ENCODE measurements around the gene COPG1.

Gene COPG1

DNA sequence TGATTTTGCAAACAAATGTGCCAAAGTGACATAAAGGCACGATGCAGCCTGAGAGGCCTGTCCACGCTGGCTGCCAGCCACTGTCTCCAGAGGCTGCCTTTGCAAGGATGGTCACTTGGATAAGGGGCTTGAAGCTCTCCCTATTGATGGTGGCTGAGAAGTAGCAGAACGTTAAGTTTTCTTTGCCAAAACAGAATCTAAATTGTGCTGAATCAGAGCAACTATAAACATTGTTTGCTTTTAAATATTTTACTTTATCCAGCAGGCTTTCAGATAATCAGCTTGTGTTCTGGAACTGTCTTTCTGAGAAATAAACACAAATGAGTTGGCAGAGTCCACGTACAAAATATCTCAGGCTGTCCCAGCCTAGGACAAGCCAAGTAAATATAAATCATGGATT lies 41.9 kb upstream of the COPG1 start:
- TF ChIP-seq YY1 (IDR thresholded peaks at IDR 0.05; ENCODE audit: low read depth) (no peak), TCF12 (IDR thresholded peaks at IDR 0.05; ENCODE audit: low read depth) (no peak), TAF1 (IDR thresholded peaks at IDR 0.05; ENCODE audit: low read depth) (no peak), ZBTB7A (IDR thresholded peaks at IDR 0.05; ENCODE audit: low read depth) (no peak), CEBPB (IDR thresholded peaks at IDR 0.05) (no peak), NFIC (IDR thresholded peaks at IDR 0.05) (no peak), FOXM1 (IDR thresholded peaks at IDR 0.05; ENCODE audit: borderline replicate concordance, low read depth) (no peak), TEAD4 (IDR thresholded peaks at IDR 0.05) (no peak), RAD21 (IDR thresholded peaks at IDR 0.05; ENCODE audit: low read depth) (no peak), EP300 (IDR thresholded peaks at IDR 0.05; ENCODE audit: borderline replicate concordance) (no peak), CREB1 (IDR thresholded peaks at IDR 0.05; ENCODE audit: low read depth) (no peak), EGR1 (IDR thresholded peaks at IDR 0.05) (no peak)
- TF ChIP-seq, protein P1, sequence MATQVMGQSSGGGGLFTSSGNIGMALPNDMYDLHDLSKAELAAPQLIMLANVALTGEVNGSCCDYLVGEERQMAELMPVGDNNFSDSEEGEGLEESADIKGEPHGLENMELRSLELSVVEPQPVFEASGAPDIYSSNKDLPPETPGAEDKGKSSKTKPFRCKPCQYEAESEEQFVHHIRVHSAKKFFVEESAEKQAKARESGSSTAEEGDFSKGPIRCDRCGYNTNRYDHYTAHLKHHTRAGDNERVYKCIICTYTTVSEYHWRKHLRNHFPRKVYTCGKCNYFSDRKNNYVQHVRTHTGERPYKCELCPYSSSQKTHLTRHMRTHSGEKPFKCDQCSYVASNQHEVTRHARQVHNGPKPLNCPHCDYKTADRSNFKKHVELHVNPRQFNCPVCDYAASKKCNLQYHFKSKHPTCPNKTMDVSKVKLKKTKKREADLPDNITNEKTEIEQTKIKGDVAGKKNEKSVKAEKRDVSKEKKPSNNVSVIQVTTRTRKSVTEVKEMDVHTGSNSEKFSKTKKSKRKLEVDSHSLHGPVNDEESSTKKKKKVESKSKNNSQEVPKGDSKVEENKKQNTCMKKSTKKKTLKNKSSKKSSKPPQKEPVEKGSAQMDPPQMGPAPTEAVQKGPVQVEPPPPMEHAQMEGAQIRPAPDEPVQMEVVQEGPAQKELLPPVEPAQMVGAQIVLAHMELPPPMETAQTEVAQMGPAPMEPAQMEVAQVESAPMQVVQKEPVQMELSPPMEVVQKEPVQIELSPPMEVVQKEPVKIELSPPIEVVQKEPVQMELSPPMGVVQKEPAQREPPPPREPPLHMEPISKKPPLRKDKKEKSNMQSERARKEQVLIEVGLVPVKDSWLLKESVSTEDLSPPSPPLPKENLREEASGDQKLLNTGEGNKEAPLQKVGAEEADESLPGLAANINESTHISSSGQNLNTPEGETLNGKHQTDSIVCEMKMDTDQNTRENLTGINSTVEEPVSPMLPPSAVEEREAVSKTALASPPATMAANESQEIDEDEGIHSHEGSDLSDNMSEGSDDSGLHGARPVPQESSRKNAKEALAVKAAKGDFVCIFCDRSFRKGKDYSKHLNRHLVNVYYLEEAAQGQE (IDR thresholded peaks at IDR 0.05; ENCODE audit: low read depth), result no peak
- TF ChIP-seq, protein P2, sequence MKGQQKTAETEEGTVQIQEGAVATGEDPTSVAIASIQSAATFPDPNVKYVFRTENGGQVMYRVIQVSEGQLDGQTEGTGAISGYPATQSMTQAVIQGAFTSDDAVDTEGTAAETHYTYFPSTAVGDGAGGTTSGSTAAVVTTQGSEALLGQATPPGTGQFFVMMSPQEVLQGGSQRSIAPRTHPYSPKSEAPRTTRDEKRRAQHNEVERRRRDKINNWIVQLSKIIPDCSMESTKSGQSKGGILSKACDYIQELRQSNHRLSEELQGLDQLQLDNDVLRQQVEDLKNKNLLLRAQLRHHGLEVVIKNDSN (IDR thresholded peaks at IDR 0.05), result no peak
- TF ChIP-seq, protein P3, sequence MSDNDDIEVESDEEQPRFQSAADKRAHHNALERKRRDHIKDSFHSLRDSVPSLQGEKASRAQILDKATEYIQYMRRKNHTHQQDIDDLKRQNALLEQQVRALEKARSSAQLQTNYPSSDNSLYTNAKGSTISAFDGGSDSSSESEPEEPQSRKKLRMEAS (IDR thresholded peaks at IDR 0.05), result no peak

DNA sequence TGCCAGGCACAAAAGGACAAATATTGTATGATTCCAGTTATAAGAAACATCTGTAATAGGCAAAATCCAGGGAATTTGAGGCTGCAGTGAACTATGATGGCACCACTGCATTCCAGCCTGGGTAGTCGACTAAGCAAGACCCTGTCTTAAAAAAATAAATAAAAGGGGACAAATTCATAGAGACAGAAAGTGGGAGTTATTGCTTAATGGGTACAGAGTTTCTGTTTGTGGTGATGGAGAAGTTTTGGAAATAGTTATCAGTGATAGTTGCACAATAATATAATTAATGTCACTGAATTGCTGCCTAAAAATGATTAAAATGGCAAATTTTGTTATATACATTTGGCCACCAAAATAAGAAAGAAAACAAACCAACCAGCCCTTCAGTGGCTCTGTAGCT lies 38.1 kb upstream of the COPG1 start:
- TF ChIP-seq CEBPB (IDR thresholded peaks at IDR 0.05) (0 out of 2 replicates have a peak, but pooled peaks have one; percentile 29), ZBTB7A (IDR thresholded peaks at IDR 0.05; ENCODE audit: low read depth) (no peak), TAF1 (IDR thresholded peaks at IDR 0.05; ENCODE audit: low read depth) (no peak)
- TF ChIP-seq, protein P2 (IDR thresholded peaks at IDR 0.05), result no peak

DNA sequence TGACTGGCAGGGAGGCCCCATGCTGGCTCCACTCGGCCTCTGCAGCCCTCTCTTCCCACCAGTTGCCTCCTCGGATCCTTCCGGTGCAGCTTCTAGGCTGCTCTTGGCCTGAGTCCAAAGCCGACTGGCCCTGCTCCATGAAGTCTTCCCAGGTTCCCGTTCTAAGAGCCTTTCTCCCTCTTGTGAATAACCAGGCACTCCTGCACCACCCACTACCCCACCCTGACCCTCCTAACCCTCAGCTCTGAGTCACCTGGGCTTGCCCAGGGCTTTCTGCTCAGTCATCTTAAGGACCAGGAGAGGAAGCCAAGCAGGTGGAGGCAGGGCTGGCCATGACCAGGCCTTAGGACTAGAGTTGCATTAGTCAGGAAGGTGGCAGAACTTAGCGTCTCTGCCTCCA lies 37.6 kb upstream of the COPG1 start:
- TF ChIP-seq FOXM1 (IDR thresholded peaks at IDR 0.05; ENCODE audit: borderline replicate concordance, low read depth), result no peak
- peak; percentile 19; the same call in 1 of the 2 replicates for TF ChIP-seq TCF12 (IDR thresholded peaks at IDR 0.05; ENCODE audit: low read depth)
- TF ChIP-seq EP300 (IDR thresholded peaks at IDR 0.05; ENCODE audit: borderline replicate concordance), result no peak
- peak; percentile 14; the same call in 1 of the 2 replicates for TF ChIP-seq RAD21 (IDR thresholded peaks at IDR 0.05; ENCODE audit: low read depth)
- TF ChIP-seq NFIC (IDR thresholded peaks at IDR 0.05), result peak; percentile 91

DNA sequence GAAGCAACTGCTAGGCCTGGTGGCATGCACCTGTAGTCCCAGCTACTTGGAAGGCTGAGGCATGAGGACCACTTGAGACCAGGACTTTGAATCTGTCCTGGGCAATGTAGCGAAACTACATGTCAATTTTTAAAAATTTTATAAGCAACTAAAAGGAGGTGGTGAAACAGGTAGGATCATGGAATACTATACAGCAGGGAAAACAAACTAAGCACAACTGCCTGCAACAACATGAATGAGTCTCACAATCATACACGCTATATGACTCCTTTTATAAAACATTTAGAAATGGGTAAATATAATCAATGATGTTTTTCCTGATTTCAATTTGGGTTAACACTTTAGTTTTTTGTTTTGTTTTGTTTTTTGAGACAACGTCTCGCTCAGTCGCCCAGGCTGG lies 36.2 kb upstream of the COPG1 start:
- TF ChIP-seq TCF12 (IDR thresholded peaks at IDR 0.05; ENCODE audit: low read depth) (no peak), ZBTB7A (IDR thresholded peaks at IDR 0.05; ENCODE audit: low read depth) (no peak), CEBPB (IDR thresholded peaks at IDR 0.05) (no peak)

DNA sequence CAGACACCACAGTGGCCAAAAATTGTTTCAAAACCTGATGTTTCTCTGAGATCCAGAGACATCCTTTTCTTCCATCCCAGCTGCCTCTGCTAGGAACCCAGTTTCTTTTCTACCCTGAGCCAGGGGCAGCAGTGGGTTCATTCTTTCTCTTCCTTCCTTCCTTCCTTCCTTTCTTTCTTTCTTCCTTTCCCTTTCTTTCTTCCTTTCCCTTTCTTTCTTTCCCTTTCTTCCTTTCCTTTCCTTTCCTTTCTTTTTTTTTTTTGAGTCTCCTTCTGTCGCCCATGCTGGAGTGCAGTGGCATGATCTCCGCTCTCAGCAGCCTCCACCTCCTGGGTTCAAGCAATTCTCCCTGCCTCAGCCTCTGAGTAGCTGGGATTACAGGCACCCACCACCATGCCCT lies 30.7 kb upstream of the COPG1 start:
- TF ChIP-seq EP300 (IDR thresholded peaks at IDR 0.05; ENCODE audit: borderline replicate concordance), result no peak
- no peak for TF ChIP-seq CEBPB (IDR thresholded peaks at IDR 0.05)
- TF ChIP-seq ZBTB7A (IDR thresholded peaks at IDR 0.05; ENCODE audit: low read depth), result no peak
- TF ChIP-seq RAD21 (IDR thresholded peaks at IDR 0.05; ENCODE audit: low read depth), result no peak
- no peak for TF ChIP-seq CREB1 (IDR thresholded peaks at IDR 0.05; ENCODE audit: low read depth)
- no peak for TF ChIP-seq EGR1 (IDR thresholded peaks at IDR 0.05)
- TF ChIP-seq, protein P1 (IDR thresholded peaks at IDR 0.05; ENCODE audit: low read depth), result no peak
- TF ChIP-seq NFIC (IDR thresholded peaks at IDR 0.05), result no peak
- no peak for TF ChIP-seq TCF12 (IDR thresholded peaks at IDR 0.05; ENCODE audit: low read depth)
- TF ChIP-seq TAF1 (IDR thresholded peaks at IDR 0.05; ENCODE audit: low read depth), result no peak
- TF ChIP-seq FOXM1 (IDR thresholded peaks at IDR 0.05; ENCODE audit: borderline replicate concordance, low read depth), result no peak

DNA sequence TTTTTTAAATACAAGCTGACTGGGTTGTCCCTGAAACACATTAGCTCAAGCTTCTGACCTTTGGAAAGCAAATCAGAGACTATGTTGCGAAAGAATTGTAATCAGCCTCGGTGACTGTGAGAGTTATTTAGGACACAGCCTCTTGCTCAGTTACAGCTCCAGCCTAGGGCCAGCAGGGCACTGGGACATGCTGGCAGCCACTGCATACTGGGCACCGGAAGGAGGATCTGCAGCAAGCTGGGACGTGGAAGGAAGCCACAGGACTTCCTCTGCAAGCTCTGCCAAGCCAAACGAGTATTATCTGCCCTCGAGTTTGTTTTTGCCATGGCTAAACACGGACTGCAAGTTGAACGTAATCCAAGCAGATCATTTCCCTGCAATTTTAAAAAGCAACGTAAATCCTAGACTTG lies 24.4 kb upstream of the COPG1 start:
- TF ChIP-seq CEBPB (IDR thresholded peaks at IDR 0.05), result peak; percentile 89
- TF ChIP-seq, protein P2 (IDR thresholded peaks at IDR 0.05), result no peak

DNA sequence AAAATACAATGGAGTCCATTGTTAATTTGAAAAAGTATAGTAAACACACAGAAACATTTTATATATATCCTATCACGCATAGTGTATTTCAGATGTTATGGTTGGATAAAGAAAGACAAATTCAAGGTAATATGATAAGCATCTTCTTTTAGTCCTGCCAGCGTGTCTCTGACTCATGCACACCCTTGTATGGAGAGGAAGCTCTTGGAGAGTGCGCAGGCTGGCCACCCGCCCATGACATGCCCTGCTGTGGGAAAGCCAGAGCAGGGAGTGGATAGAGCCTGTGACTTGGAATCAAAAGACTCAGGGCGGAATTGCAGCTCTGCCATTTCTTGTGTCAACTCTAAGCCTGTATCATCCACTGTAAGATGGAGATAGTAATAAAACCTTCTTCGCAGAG lies 23.0 kb upstream of the COPG1 start:
- TF ChIP-seq, protein P2 (IDR thresholded peaks at IDR 0.05), result no peak
- TF ChIP-seq YY1 (IDR thresholded peaks at IDR 0.05; ENCODE audit: low read depth) (0 out of 2 replicates have a peak, but pooled peaks have one; percentile 23), CEBPB (IDR thresholded peaks at IDR 0.05) (no peak), EP300 (IDR thresholded peaks at IDR 0.05; ENCODE audit: borderline replicate concordance) (peak; percentile 18; the same call in 1 of the 2 replicates), CREB1 (IDR thresholded peaks at IDR 0.05; ENCODE audit: low read depth) (no peak), EGR1 (IDR thresholded peaks at IDR 0.05) (no peak), NFIC (IDR thresholded peaks at IDR 0.05) (peak; percentile 45), FOXM1 (IDR thresholded peaks at IDR 0.05; ENCODE audit: borderline replicate concordance, low read depth) (no peak), TEAD4 (IDR thresholded peaks at IDR 0.05) (no peak), RAD21 (IDR thresholded peaks at IDR 0.05; ENCODE audit: low read depth) (no peak), ZBTB7A (IDR thresholded peaks at IDR 0.05; ENCODE audit: low read depth) (no peak), TCF12 (IDR thresholded peaks at IDR 0.05; ENCODE audit: low read depth) (0 out of 2 replicates have a peak, but pooled peaks have one; percentile 36), TAF1 (IDR thresholded peaks at IDR 0.05; ENCODE audit: low read depth) (no peak)
- TF ChIP-seq, protein P3 (IDR thresholded peaks at IDR 0.05), result 0 out of 2 replicates have a peak, but pooled peaks have one; percentile 15
- TF ChIP-seq, protein P1 (IDR thresholded peaks at IDR 0.05; ENCODE audit: low read depth), result no peak
